Pons (tissue), 1 donor: ENCODE results near the gene NME1.

ENCODE experiments used
- DNase-seq: peaks from one replicate; pipeline ENCODE4 v3.0.0-alpha.2; 2016; ENCODE audit warnings: low spot score

Gene NME1

GRCh38 chr17:51189628-51190027, 36.3 kb downstream of the NME1 start:
- DNase-seq: no peak

GRCh38 chr17:51191895-51192294, 38.5 kb downstream of the NME1 start:
- no peak for DNase-seq

DNA sequence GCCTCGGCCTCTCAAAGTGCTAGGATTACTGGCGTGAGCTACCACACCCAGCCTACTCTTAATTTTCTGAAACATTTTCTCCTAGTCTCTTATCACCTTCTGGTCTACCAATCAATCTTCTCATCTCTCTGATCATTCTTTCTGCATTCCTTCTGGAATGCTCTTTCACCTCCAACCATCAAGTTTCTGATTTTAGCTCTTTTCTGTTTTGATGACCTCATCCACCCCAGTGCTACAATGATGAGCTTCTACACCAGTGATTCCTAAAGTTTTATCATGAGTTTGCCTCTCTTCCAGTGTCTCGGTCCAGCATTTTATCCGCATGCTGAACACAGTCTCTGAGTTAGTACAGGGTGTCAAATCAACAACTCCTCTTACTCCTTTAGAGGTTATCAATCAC, 44.4 kb downstream of the NME1 start:
- no peak for DNase-seq

DNA sequence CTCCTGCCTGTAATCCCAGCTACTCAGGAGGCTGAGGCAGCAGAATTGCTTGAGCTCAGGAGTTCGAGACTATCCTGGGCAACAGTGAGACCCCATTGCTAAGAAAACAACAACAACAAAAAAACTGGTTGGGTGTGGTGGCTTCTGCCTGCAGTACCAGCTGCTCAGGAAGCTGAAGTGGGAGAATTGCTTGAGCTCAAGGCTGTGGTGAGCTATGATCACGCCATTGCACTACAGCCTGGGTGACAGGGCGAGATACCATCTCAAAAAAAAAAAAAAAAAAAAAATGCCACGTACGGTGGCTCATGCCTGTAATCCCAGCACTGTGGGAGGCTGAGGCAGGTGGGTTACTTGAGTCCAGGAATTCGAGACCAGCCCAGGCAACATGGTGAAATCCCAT, 46.9 kb downstream of the NME1 start:
- DNase-seq: no peak

- no peak for DNase-seq
These were observed 47.5 kb downstream of the NME1 start for GRCh38 chr17:51200846-51201245.

- DNase-seq: no peak
These were observed 50.5 kb downstream of the NME1 start for GRCh38 chr17:51203838-51204237.
